ENCODE data around the gene AMER3.

Gene AMER3

GRCh38 chr2:130808482-130809268, 53.3 kb downstream of the AMER3 start:
- no peak for DNase-seq (ENCODE audit: low read depth in 1 of 2, low spot score in 1 of 2)
- Histone ChIP-seq H3K4me3 (replicated peaks; ENCODE audit: insufficient read depth, low read length) (no peak overlapping the region), H3K27me3 (ENCODE audit: insufficient read depth, poor library complexity, severe bottlenecking) (no peaks in the 10 kb centered on the region), H3K27ac (replicated peaks) (no peak overlapping the region)
- TF ChIP-seq REST (IDR thresholded peaks at IDR 0.05; ENCODE audit: insufficient replicate concordance, low read depth) (no peak), SPI1 (IDR thresholded peaks at IDR 0.05; ENCODE audit: borderline replicate concordance, low read depth) (peak; percentile 45; the same call in 1 of the 2 replicates), GABPA (IDR thresholded peaks at IDR 0.05; ENCODE audit: low read depth) (no peak)

- no peak for DNase-seq (ENCODE audit: low read depth in 1 of 2, low spot score in 1 of 2)
- no peak overlapping the region for H3K27ac ChIP-seq (replicated peaks)
- H3K27me3 ChIP-seq (ENCODE audit: insufficient read depth, poor library complexity, severe bottlenecking) = no peaks in the 10 kb centered on the region
- TF ChIP-seq POLR2AphosphoS5 (IDR thresholded peaks at IDR 0.05; ENCODE audit: low read depth) = no peak
- TF ChIP-seq SPI1 (IDR thresholded peaks at IDR 0.05; ENCODE audit: borderline replicate concordance, low read depth) = no peak
- TF ChIP-seq CTCF (IDR thresholded peaks at IDR 0.05; ENCODE audit: insufficient read depth, low read length) = no peak
- no peak for TF ChIP-seq REST (IDR thresholded peaks at IDR 0.05; ENCODE audit: insufficient replicate concordance, low read depth)
- TF ChIP-seq GABPA (IDR thresholded peaks at IDR 0.05; ENCODE audit: low read depth) = no peak
- no peak overlapping the region for H3K4me3 ChIP-seq (replicated peaks; ENCODE audit: insufficient read depth, low read length)
Observed at GRCh38 chr2:130810490-130810889, 55.1 kb downstream of the AMER3 start.

GRCh38 chr2:130813722-130814121, 58.4 kb downstream of the AMER3 start:
- TF ChIP-seq REST (IDR thresholded peaks at IDR 0.05; ENCODE audit: insufficient replicate concordance, low read depth) = no peak
- no peak for TF ChIP-seq CTCF (IDR thresholded peaks at IDR 0.05; ENCODE audit: insufficient read depth, low read length)
- TF ChIP-seq POLR2AphosphoS5 (IDR thresholded peaks at IDR 0.05; ENCODE audit: low read depth) = no peak
- no peak for TF ChIP-seq GABPA (IDR thresholded peaks at IDR 0.05; ENCODE audit: low read depth)
- TF ChIP-seq SPI1 (IDR thresholded peaks at IDR 0.05; ENCODE audit: borderline replicate concordance, low read depth) = no peak
- no peak overlapping the region for H3K27ac ChIP-seq (replicated peaks)
- DNase-seq (ENCODE audit: low read depth in 1 of 2, low spot score in 1 of 2) = no peak
- H3K4me3 ChIP-seq (replicated peaks; ENCODE audit: insufficient read depth, low read length) = no peak overlapping the region
- no peaks in the 10 kb centered on the region for H3K27me3 ChIP-seq (ENCODE audit: insufficient read depth, poor library complexity, severe bottlenecking)

All from HL-60 (cell line).